Fibroblast of lung (primary cell): ENCODE measurements around the gene SLC25A40.

Experiments
- CTCF ChIP-seq, 2 donors: IDR thresholded peaks in 1 of 2; conservative IDR thresholded peaks in 1 of 2; 1 replicate in 1 of 2; 2 replicates in 1 of 2; pipeline ENCODE4 v1.5.1; 2011 to 2012; ENCODE audit warnings: low read length in 2 of 2, control low read depth in 1 of 2, inconsistent platforms in 1 of 2, low read depth in 1 of 2, mild to moderate bottlenecking in 1 of 2
- EZH2 ChIP-seq: IDR thresholded peaks from 2 replicates; pipeline ENCODE4 v1.5.1; 2012; ENCODE audit warnings: low read length, control low read depth, mild to moderate bottlenecking; ENCODE audit errors: missing control alignments

GRCh38 chr7:87858417-87859100, 17.6 kb downstream of the SLC25A40 start:
- TF ChIP-seq CTCF (conservative IDR thresholded peaks at IDR 0.05 in 1 of 2, IDR thresholded peaks at IDR 0.05 in 1 of 2; ENCODE audit: low read depth in 1 of 2, low read length in 2 of 2) = no peak
- no peak for TF ChIP-seq EZH2
